D341Med (cell line): Measurements from ENCODE around the gene PLPP7.
A peak's percentile ranks its signal among the peaks of the same experiment; 100 is the strongest.
"Not testable (repeated sequence)": the region's sequence is repeated elsewhere in the genome, so short reads cannot be mapped to it uniquely, and the experiment has no call there.

Experiments
- DNase-seq: peaks from one replicate; pipeline ENCODE4 v3.0.0; 2012; ENCODE audit warnings: low spot score

PLPP7 gene

GRCh38 chr9:131331996-131332395 lies 42.5 kb downstream of the PLPP7 start:
- DNase-seq, result not testable (repeated sequence)

- peak; percentile 20 for DNase-seq
Observed at GRCh38 chr9:131333771-131334628, 44.5 kb downstream of the PLPP7 start.

GRCh38 chr9:131334629-131335367 lies 45.3 kb downstream of the PLPP7 start:
- DNase-seq, result peak; percentile 70

- no peak for DNase-seq
Observed at GRCh38 chr9:131335368-131335755, 45.8 kb downstream of the PLPP7 start.

- no peak for DNase-seq
Observed at GRCh38 chr9:131337131-131337848, 47.8 kb downstream of the PLPP7 start.

- DNase-seq, result not testable (repeated sequence)
Observed at GRCh38 chr9:131339212-131339611, 49.7 kb downstream of the PLPP7 start.

- not testable (repeated sequence) for DNase-seq
Observed at GRCh38 chr9:131344931-131345535, 55.5 kb downstream of the PLPP7 start.

- no peak for DNase-seq
Observed at GRCh38 chr9:131346559-131346958, 57.0 kb downstream of the PLPP7 start.

- DNase-seq, result no peak
Observed at GRCh38 chr9:131347376-131348020, 58.0 kb downstream of the PLPP7 start.

- DNase-seq, result peak; percentile 35
Observed at GRCh38 chr9:131348631-131349521, 59.4 kb downstream of the PLPP7 start.

- DNase-seq, result no peak
Observed at GRCh38 chr9:131349522-131349880, 60.0 kb downstream of the PLPP7 start.

GRCh38 chr9:131349881-131350563 lies 60.5 kb downstream of the PLPP7 start:
- peak; percentile 91 for DNase-seq

GRCh38 chr9:131356479-131356878 lies 67.0 kb downstream of the PLPP7 start:
- not testable (repeated sequence) for DNase-seq

GRCh38 chr9:131358556-131358955 lies 69.0 kb downstream of the PLPP7 start:
- DNase-seq, result no peak
